ENCODE results near the gene MRPS18B.
"Not testable (repeated sequence)": the region's sequence is repeated elsewhere in the genome, so short reads cannot be mapped to it uniquely, and the experiment has no call there.

Gene MRPS18B

DNA sequence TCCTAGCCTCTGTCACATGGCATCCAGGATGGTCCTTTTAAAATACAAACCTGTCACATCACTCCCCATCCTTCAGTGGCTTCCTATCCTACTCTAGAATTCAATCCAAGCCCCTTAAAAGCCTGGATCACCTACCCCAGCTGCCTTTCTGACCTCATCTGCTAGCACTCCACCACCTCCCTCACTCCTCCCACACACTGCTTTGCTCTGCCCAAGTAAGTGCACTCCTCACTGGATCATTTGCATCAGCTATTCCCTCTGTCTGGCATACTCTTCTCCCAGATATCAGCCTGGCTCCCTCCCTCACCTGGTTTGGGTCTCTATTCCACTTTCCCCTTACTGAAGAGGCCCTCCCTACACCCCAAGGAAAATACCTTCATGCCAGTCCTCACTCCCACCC lies 39.8 kb downstream of the MRPS18B start:
- Histone ChIP-seq H3K27ac (replicated peaks) (no peak overlapping the region), H3K4me3 (replicated peaks; ENCODE audit: insufficient read depth, low read length) (no peak overlapping the region), H3K27me3 (ENCODE audit: insufficient read depth, poor library complexity, severe bottlenecking) (no peaks in the 10 kb centered on the region)
- TF ChIP-seq, protein P1, sequence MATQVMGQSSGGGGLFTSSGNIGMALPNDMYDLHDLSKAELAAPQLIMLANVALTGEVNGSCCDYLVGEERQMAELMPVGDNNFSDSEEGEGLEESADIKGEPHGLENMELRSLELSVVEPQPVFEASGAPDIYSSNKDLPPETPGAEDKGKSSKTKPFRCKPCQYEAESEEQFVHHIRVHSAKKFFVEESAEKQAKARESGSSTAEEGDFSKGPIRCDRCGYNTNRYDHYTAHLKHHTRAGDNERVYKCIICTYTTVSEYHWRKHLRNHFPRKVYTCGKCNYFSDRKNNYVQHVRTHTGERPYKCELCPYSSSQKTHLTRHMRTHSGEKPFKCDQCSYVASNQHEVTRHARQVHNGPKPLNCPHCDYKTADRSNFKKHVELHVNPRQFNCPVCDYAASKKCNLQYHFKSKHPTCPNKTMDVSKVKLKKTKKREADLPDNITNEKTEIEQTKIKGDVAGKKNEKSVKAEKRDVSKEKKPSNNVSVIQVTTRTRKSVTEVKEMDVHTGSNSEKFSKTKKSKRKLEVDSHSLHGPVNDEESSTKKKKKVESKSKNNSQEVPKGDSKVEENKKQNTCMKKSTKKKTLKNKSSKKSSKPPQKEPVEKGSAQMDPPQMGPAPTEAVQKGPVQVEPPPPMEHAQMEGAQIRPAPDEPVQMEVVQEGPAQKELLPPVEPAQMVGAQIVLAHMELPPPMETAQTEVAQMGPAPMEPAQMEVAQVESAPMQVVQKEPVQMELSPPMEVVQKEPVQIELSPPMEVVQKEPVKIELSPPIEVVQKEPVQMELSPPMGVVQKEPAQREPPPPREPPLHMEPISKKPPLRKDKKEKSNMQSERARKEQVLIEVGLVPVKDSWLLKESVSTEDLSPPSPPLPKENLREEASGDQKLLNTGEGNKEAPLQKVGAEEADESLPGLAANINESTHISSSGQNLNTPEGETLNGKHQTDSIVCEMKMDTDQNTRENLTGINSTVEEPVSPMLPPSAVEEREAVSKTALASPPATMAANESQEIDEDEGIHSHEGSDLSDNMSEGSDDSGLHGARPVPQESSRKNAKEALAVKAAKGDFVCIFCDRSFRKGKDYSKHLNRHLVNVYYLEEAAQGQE (IDR thresholded peaks at IDR 0.05; ENCODE audit: insufficient replicate concordance, low read depth) = no peak
- no peak for TF ChIP-seq POLR2AphosphoS5 (IDR thresholded peaks at IDR 0.05; ENCODE audit: low read depth)
- TF ChIP-seq, protein P2, sequence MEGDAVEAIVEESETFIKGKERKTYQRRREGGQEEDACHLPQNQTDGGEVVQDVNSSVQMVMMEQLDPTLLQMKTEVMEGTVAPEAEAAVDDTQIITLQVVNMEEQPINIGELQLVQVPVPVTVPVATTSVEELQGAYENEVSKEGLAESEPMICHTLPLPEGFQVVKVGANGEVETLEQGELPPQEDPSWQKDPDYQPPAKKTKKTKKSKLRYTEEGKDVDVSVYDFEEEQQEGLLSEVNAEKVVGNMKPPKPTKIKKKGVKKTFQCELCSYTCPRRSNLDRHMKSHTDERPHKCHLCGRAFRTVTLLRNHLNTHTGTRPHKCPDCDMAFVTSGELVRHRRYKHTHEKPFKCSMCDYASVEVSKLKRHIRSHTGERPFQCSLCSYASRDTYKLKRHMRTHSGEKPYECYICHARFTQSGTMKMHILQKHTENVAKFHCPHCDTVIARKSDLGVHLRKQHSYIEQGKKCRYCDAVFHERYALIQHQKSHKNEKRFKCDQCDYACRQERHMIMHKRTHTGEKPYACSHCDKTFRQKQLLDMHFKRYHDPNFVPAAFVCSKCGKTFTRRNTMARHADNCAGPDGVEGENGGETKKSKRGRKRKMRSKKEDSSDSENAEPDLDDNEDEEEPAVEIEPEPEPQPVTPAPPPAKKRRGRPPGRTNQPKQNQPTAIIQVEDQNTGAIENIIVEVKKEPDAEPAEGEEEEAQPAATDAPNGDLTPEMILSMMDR (IDR thresholded peaks at IDR 0.05; ENCODE audit: insufficient read depth, low read length) = no peak
- no peak for TF ChIP-seq GABPA (IDR thresholded peaks at IDR 0.05; ENCODE audit: low read depth)
- TF ChIP-seq SPI1 (IDR thresholded peaks at IDR 0.05; ENCODE audit: borderline replicate concordance, low read depth) = no peak
- DNase-seq (ENCODE audit: low read depth in 1 of 2, low spot score in 1 of 2) = no peak

DNA sequence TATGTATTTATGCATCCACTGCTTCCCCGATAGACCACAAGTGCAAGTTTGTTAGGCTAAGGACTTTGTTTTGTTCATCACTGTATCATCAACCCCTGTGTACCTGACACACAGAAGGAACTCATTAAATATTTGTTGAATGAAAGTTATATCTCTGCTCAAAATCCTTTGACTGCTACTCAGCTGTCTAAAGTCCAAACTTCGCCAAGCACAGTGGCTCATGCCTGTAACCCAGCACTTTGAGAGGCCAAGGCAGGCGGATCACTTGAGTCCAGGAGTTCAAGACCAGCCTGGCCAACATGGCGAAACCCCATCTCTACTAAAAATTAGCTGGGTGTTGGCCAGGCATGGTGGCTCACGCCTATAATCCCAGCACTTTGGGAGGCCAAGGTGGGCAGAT lies 40.3 kb downstream of the MRPS18B start:
- not testable (repeated sequence) for H3K4me3 ChIP-seq (replicated peaks; ENCODE audit: insufficient read depth, low read length); H3K27ac ChIP-seq (replicated peaks); H3K27me3 ChIP-seq (ENCODE audit: insufficient read depth, poor library complexity, severe bottlenecking); DNase-seq (ENCODE audit: low read depth in 1 of 2, low spot score in 1 of 2)

DNA sequence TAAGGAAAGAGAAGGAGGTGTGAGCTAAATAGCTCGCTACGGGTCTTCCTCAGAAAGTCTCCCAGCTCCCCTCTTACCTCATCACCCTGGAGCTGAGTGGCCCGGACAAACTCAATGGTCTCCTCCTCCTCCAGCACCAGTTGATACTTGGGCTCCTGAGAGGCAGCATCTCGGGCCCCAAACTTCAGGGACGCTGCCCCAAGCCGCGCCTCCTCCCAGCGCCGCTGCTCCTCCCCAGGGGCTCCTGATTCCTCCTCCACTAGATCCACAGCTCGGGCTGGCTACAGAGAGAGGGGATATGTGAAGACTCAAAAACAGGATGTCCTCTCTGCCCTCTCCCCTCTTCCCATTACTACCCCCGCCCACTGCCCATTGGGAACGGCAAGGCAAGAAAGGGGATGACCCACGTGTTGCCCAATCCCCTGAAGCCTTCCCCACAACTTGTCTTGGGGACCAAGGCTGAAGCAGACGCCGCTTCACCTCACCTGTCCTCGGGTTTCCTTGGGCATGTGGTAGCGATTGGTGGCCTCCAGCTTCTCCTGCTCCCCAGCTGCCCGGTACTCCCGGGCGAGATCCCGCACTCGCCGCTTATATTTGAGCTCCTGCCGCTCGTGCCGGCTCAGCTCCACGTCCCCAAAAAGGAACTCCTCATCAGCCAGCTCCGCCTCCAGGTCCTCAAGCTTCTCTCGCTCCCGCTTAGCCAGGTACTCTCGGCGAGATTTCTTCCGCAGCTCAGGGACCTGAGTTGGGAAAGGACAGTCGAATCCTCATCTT lies 47.5 kb downstream of the MRPS18B start:
- Histone ChIP-seq H3K27ac (replicated peaks) (no peak overlapping the region), H3K27me3 (ENCODE audit: insufficient read depth, poor library complexity, severe bottlenecking) (no peaks in the 10 kb centered on the region), H3K4me3 (replicated peaks; ENCODE audit: insufficient read depth, low read length) (no peak overlapping the region)
- no peak for DNase-seq (ENCODE audit: low read depth in 1 of 2, low spot score in 1 of 2)
- TF ChIP-seq, protein P2 (IDR thresholded peaks at IDR 0.05; ENCODE audit: insufficient read depth, low read length) = no peak
- no peak for TF ChIP-seq SPI1 (IDR thresholded peaks at IDR 0.05; ENCODE audit: borderline replicate concordance, low read depth)
- no peak for TF ChIP-seq POLR2AphosphoS5 (IDR thresholded peaks at IDR 0.05; ENCODE audit: low read depth)
- TF ChIP-seq, protein P1 (IDR thresholded peaks at IDR 0.05; ENCODE audit: insufficient replicate concordance, low read depth) = no peak
- no peak for TF ChIP-seq GABPA (IDR thresholded peaks at IDR 0.05; ENCODE audit: low read depth)

DNA sequence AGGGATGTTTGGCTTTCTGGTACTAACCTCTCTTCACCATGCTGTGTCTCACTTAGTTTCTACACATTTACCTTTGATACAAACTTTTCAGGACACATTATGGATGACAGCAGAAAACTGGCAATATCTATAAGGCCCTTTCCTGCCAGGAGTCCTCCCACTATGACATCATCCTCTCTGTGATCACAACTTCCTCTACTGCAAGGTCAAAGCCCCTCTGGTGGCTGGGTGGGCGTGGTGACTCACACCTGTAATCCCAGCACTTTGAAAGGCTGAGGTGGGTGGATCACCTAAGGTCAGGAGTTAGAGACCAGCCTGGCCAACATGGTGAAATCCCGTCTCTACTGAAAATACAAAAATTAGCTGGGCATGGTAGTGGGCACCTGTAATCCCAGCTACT lies 48.7 kb downstream of the MRPS18B start:
- H3K27me3 ChIP-seq (ENCODE audit: insufficient read depth, poor library complexity, severe bottlenecking); H3K4me3 ChIP-seq (replicated peaks; ENCODE audit: insufficient read depth, low read length); DNase-seq (ENCODE audit: low read depth in 1 of 2, low spot score in 1 of 2); H3K27ac ChIP-seq (replicated peaks): not testable (repeated sequence)

Data from HL-60 (cell line).